AG10803 (cell line): ENCODE data around the gene PPM1G.

Experiments
- DNase-seq: peaks from one replicate; pipeline ENCODE4 v3.0.0; 2010; ENCODE audit warnings: low read depth
- H3K4me3 ChIP-seq: 2 replicates; pipeline ENCODE4 v1.5.1; 2011; ENCODE audit warnings: mild to moderate bottlenecking, low read length, control low read depth
- CTCF ChIP-seq: conservative IDR thresholded peaks from 2 replicates; pipeline ENCODE4 v1.5.1; 2011; ENCODE audit warnings: mild to moderate bottlenecking, low read length, control low read depth, inconsistent platforms

Gene PPM1G

GRCh38 chr2:27390822-27391679, 18.3 kb downstream of the PPM1G start:
- no peak for DNase-seq
- TF ChIP-seq CTCF, result no peak
- no peak overlapping the region for H3K4me3 ChIP-seq

GRCh38 chr2:27381577-27382181, 27.7 kb downstream of the PPM1G start:
- TF ChIP-seq CTCF, result no peak
- H3K4me3 ChIP-seq, result no peak overlapping the region
- DNase-seq, result no peak

GRCh38 chr2:27380626-27381545, 28.5 kb downstream of the PPM1G start, which contains the start of gene ZNF513:
Gene ZNF513, minus strand, starts transcription at chr2:27380734. Its CDS starts 208 bp downstream, at chr2:27380526.
- TF ChIP-seq CTCF, result no peak
- H3K4me3 ChIP-seq, result peak within 1 kb of the TSS; percentile 91
- peak; percentile 93 for DNase-seq

- H3K4me3 ChIP-seq, result peak overlapping the region; percentile 91
- TF ChIP-seq CTCF, result no peak
- DNase-seq, result peak; percentile 27
Observed at GRCh38 chr2:27379836-27380625, 29.4 kb downstream of the PPM1G start.

GRCh38 chr2:27379383-27379835, 30.0 kb downstream of the PPM1G start:
- peak overlapping the region; percentile 91 for H3K4me3 ChIP-seq
- no peak for DNase-seq
- no peak for TF ChIP-seq CTCF

GRCh38 chr2:27378809-27379290, 30.5 kb downstream of the PPM1G start:
- no peak overlapping the region for H3K4me3 ChIP-seq
- no peak for TF ChIP-seq CTCF
- no peak for DNase-seq
